ENCODE measurements around the gene RHOU. TPM values are rescaled to one million over a fixed set of nuclear protein-coding genes. Genes with fewer than 3 reads are reported as not detected.
A peak's percentile ranks its signal among the peaks of the same experiment; 100 is the strongest.

The RHOU gene
- total RNA-seq, 1 experiment from 2014 or later: 0.26 TPM

DNA sequence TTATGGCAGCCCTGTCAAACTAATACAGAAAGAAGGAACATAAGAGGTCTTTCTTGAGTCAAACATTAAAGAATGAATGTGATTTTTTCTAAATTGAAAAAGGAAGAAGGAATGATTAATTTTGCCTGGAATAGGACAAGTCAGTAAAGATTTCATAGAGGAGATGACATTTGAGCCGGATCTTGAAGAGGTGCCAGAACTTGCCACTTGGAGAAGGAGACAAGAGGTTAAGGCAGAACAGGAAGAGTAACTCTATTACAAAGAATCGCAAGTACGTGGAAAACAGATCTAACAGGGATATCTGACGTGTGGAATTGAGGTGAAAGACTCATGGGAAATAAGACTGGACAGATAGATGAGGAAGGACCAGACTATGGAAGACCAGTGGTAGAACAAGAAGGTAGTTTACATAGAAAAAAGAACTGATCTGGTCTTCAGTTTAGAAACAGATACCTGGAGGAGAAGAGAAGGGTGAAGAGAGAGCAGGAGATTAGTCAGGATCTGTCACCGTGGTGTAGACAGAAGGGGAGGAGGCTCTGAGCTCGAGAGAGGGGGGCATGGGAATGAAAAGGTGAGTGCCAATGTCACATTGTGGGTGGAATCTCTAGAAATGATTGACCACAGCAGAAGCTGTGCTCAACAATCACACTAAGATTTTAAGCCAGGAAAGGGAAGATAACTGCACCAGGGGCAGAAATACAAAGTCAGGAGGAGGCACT is 32.5 kb downstream of the RHOU start:
- H3F3A ChIP-seq (ENCODE audit: low read length, unreplicated experiment): no peaks in the 10 kb centered on the region
- no peaks in the 10 kb centered on the region for H4K20me1 ChIP-seq (ENCODE audit: low read length)
- no peak overlapping the region for H3K9ac ChIP-seq (ENCODE audit: low read length)
- TF ChIP-seq EZH2 (IDR thresholded peaks at IDR 0.05; ENCODE audit: low read length, unreplicated experiment) (no peak), EZH2phosphoT487 (IDR thresholded peaks at IDR 0.05; ENCODE audit: borderline replicate concordance, low read length) (no peak), CTCF (conservative IDR thresholded peaks at IDR 0.05; ENCODE audit: low read depth, low read length) (no peak)
- no peaks in the 10 kb centered on the region for H3K4me1 ChIP-seq (ENCODE audit: insufficient read depth, low read length)
- ATAC-seq: no peak
- no peak overlapping the region for H3K4me2 ChIP-seq (ENCODE audit: low read length)
- H3K27me3 ChIP-seq (ENCODE audit: low read length): peaks cover 79% of the 10 kb centered on the region
- H3K79me2 ChIP-seq (ENCODE audit: low read length): no peaks in the 10 kb centered on the region
- no peak overlapping the region for H3K4me3 ChIP-seq (ENCODE audit: low read length)
- no peaks in the 10 kb centered on the region for H3K9me2 ChIP-seq (replicated peaks; ENCODE audit: low read length)
- intact Hi-C loops (cut with micrococcal nuclease): no loop called here
- no peak overlapping the region for H2AFZ ChIP-seq (ENCODE audit: low read length)
- no TSS peak for BruUV-seq (replicated peaks)
- POLR2A ChIA-PET (ENCODE audit: unreplicated experiment): no interaction called here
- H3K27ac ChIP-seq (ENCODE audit: low read length): no peak overlapping the region
- H3K9me3 ChIP-seq (ENCODE audit: low read length): no peaks in the 10 kb centered on the region
- no peaks in the 10 kb centered on the region for H3K36me3 ChIP-seq (ENCODE audit: low read depth, low read length)
- CTCF ChIA-PET: no interaction called here
- DNase-seq: peak; percentile 16

- Histone ChIP-seq H3K9me2 (replicated peaks; ENCODE audit: low read length) (no peaks in the 10 kb centered on the region), H3K4me3 (ENCODE audit: low read length) (no peak overlapping the region), H3K9me3 (ENCODE audit: low read length) (no peaks in the 10 kb centered on the region), H3K4me2 (ENCODE audit: low read length) (no peak overlapping the region), H2AFZ (ENCODE audit: low read length) (no peak overlapping the region), H3K9ac (ENCODE audit: low read length) (no peak overlapping the region), H3F3A (ENCODE audit: low read length, unreplicated experiment) (no peaks in the 10 kb centered on the region), H3K27me3 (ENCODE audit: low read length) (peaks cover 72% of the 10 kb centered on the region), H3K27ac (ENCODE audit: low read length) (no peak overlapping the region), H4K20me1 (ENCODE audit: low read length) (no peaks in the 10 kb centered on the region), H3K36me3 (ENCODE audit: low read depth, low read length) (no peaks in the 10 kb centered on the region), H3K79me2 (ENCODE audit: low read length) (no peaks in the 10 kb centered on the region), H3K4me1 (ENCODE audit: insufficient read depth, low read length) (no peaks in the 10 kb centered on the region)
- CTCF ChIA-PET: no interaction called here
- ATAC-seq (no peak), DNase-seq (no peak)
- intact Hi-C loops (cut with micrococcal nuclease): no loop called here
- no TSS peak for BruUV-seq (replicated peaks)
- no peak for TF ChIP-seq EZH2phosphoT487 (IDR thresholded peaks at IDR 0.05; ENCODE audit: borderline replicate concordance, low read length)
- TF ChIP-seq CTCF (conservative IDR thresholded peaks at IDR 0.05; ENCODE audit: low read depth, low read length): no peak
- TF ChIP-seq EZH2 (IDR thresholded peaks at IDR 0.05; ENCODE audit: low read length, unreplicated experiment): no peak
- POLR2A ChIA-PET (ENCODE audit: unreplicated experiment): no interaction called here
Measured at GRCh38 chr1:228768355-228769000, 33.2 kb downstream of the RHOU start.

GRCh38 chr1:228770779-228771223 is 35.5 kb downstream of the RHOU start:
- no peak overlapping the region for H3K27ac ChIP-seq (ENCODE audit: low read length)
- intact Hi-C loops (cut with micrococcal nuclease): no loop called here
- no peak overlapping the region for H3K4me3 ChIP-seq (ENCODE audit: low read length)
- H4K20me1 ChIP-seq (ENCODE audit: low read length): no peaks in the 10 kb centered on the region
- H3K4me2 ChIP-seq (ENCODE audit: low read length): no peak overlapping the region
- ChIA-PET CTCF (no interaction called here), POLR2A (ENCODE audit: unreplicated experiment) (no interaction called here)
- H3F3A ChIP-seq (ENCODE audit: low read length, unreplicated experiment): no peaks in the 10 kb centered on the region
- no peak overlapping the region for H3K9ac ChIP-seq (ENCODE audit: low read length)
- H3K27me3 ChIP-seq (ENCODE audit: low read length): peaks cover 65% of the 10 kb centered on the region
- H3K9me2 ChIP-seq (replicated peaks; ENCODE audit: low read length): no peaks in the 10 kb centered on the region
- BruUV-seq (replicated peaks): no TSS peak
- no peaks in the 10 kb centered on the region for H3K79me2 ChIP-seq (ENCODE audit: low read length)
- H3K9me3 ChIP-seq (ENCODE audit: low read length): no peaks in the 10 kb centered on the region
- TF ChIP-seq CTCF (conservative IDR thresholded peaks at IDR 0.05; ENCODE audit: low read depth, low read length): no peak
- TF ChIP-seq EZH2 (IDR thresholded peaks at IDR 0.05; ENCODE audit: low read length, unreplicated experiment): no peak
- no peak for TF ChIP-seq EZH2phosphoT487 (IDR thresholded peaks at IDR 0.05; ENCODE audit: borderline replicate concordance, low read length)
- H3K4me1 ChIP-seq (ENCODE audit: insufficient read depth, low read length): no peaks in the 10 kb centered on the region
- H3K36me3 ChIP-seq (ENCODE audit: low read depth, low read length): no peaks in the 10 kb centered on the region
- no peak overlapping the region for H2AFZ ChIP-seq (ENCODE audit: low read length)
- DNase-seq: no peak
- ATAC-seq: no peak

Measured in PC-3 (cell line).